Astrocyte (in vitro differentiated cells and primary cell): ENCODE results near the gene RNU5B-1. TPM values are rescaled to one million over a fixed set of nuclear protein-coding genes. Genes with fewer than 3 reads are reported as not detected.

Source experiments
- DNase-seq: peaks from one replicate; pipeline ENCODE4 v3.0.0-alpha.2; 2010; ENCODE audit warnings: low read depth
- FAIRE-seq: peaks from 2 replicates; lab custom pipeline; 2011; peaks lifted over from hg19 to GRCh38; lab: Jason Lieb, UNC
- H2AFZ ChIP-seq: 2 replicates; pipeline ENCODE4 v1.6.0; 2012; ENCODE audit warnings: low read depth, low read length, inconsistent platforms
- H3K27ac ChIP-seq: 2 replicates; pipeline ENCODE4 v1.5.1; 2011; ENCODE audit warnings: low read depth, low read length, inconsistent platforms
- H3K27me3 ChIP-seq: 2 replicates; pipeline ENCODE4 v1.6.0; 2011; ENCODE audit warnings: low read length, inconsistent platforms; ENCODE audit not compliant: insufficient read depth
- H3K36me3 ChIP-seq: 2 replicates; pipeline ENCODE4 v1.5.1; 2011; ENCODE audit warnings: low read length, inconsistent platforms; ENCODE audit not compliant: insufficient read depth
- H3K4me1 ChIP-seq: 2 replicates; pipeline ENCODE4 v1.5.1; 2011; ENCODE audit warnings: low read length, inconsistent platforms; ENCODE audit not compliant: insufficient read depth
- H3K4me2 ChIP-seq: 2 replicates; pipeline ENCODE4 v1.6.0; 2012; ENCODE audit warnings: low read length, inconsistent platforms
- H3K4me3 ChIP-seq: 2 replicates; pipeline ENCODE4 v1.5.1; 2011; ENCODE audit warnings: low read depth, mild to moderate bottlenecking, low read length, inconsistent platforms; ENCODE audit not compliant: insufficient read depth
- H3K79me2 ChIP-seq: 2 replicates; pipeline ENCODE4 v1.6.0; 2012; ENCODE audit warnings: mild to moderate bottlenecking, low read length, inconsistent platforms; ENCODE audit not compliant: insufficient read depth
- H3K9ac ChIP-seq: 2 replicates; pipeline ENCODE4 v1.6.0; 2012; ENCODE audit warnings: mild to moderate bottlenecking, low read length, inconsistent platforms
- H3K9me3 ChIP-seq: 2 replicates; pipeline ENCODE4 v1.5.1; 2012; ENCODE audit warnings: low read depth, mild to moderate bottlenecking, low read length, inconsistent platforms; ENCODE audit not compliant: insufficient read depth
- H4K20me1 ChIP-seq: 2 replicates; pipeline ENCODE4 v1.6.0; 2012; ENCODE audit warnings: low read length, inconsistent platforms; ENCODE audit not compliant: insufficient read depth
- H3K27ac Mint-ChIP-seq: one replicate; pipeline ENCODE4 v1.8.0; 2021; ENCODE audit warnings: mild to moderate bottlenecking, mixed read lengths; ENCODE audit not compliant: unreplicated experiment
- H3K27me3 Mint-ChIP-seq: one replicate; pipeline ENCODE4 v1.8.0; 2021; ENCODE audit warnings: low read depth, mixed read lengths; ENCODE audit not compliant: unreplicated experiment
- H3K36me3 Mint-ChIP-seq: one replicate; pipeline ENCODE4 v1.8.0; 2021; ENCODE audit warnings: low read depth, mixed read lengths; ENCODE audit not compliant: unreplicated experiment
- H3K4me1 Mint-ChIP-seq: one replicate; pipeline ENCODE4 v1.8.0; 2021; ENCODE audit warnings: low read depth, mixed read lengths; ENCODE audit not compliant: unreplicated experiment
- H3K4me3 Mint-ChIP-seq: one replicate; pipeline ENCODE4 v1.8.0; 2021; ENCODE audit warnings: mild to moderate bottlenecking, moderate library complexity, mixed read lengths; ENCODE audit not compliant: unreplicated experiment
- H3K9me3 Mint-ChIP-seq: one replicate; pipeline ENCODE4 v1.8.0; 2021; ENCODE audit warnings: mild to moderate bottlenecking, mixed read lengths; ENCODE audit not compliant: unreplicated experiment
- CTCF ChIP-seq: IDR thresholded peaks from 2 replicates; pipeline ENCODE4 v1.5.1; 2011; ENCODE audit warnings: low read depth, mild to moderate bottlenecking, inconsistent platforms, low read length, moderate library complexity; ENCODE audit not compliant: insufficient read depth
- EZH2 ChIP-seq: IDR thresholded peaks from 2 replicates; pipeline ENCODE4 v1.6.1; 2012; ENCODE audit warnings: mild to moderate bottlenecking, low read length, inconsistent platforms; ENCODE audit not compliant: insufficient read depth
- total RNA-seq: library from RNA; stranded (reverse); gene quantifications from 2 replicates; pipeline ENCODE4 v1.2.1, GENCODE V29; 2021

Gene RNU5B-1
- total RNA-seq, 1 donor from 2014 or later = 11.7 TPM

GRCh38 chr15:65339416-65339815 is 34.9 kb downstream of the RNU5B-1 start:
- Histone ChIP-seq H3K27ac (no peak overlapping the region), H4K20me1 (no peaks in the 10 kb centered on the region), H3K9ac (no peak overlapping the region), H3K27me3 (peaks cover 18% of the 10 kb centered on the region), H3K36me3 (no peaks in the 10 kb centered on the region), H3K4me2 (no peak overlapping the region), H3K9me3 (no peaks in the 10 kb centered on the region), H3K4me3 (no peak overlapping the region), H3K4me1 (no peaks in the 10 kb centered on the region), H3K79me2 (no peaks in the 10 kb centered on the region), H2AFZ (no peak overlapping the region)
- peak overlapping the region; percentile 4 for H3K27ac Mint-ChIP-seq
- peaks cover 19% of the 10 kb centered on the region for H3K27me3 Mint-ChIP-seq
- no peak for TF ChIP-seq EZH2
- TF ChIP-seq CTCF = no peak
- H3K4me1 Mint-ChIP-seq = peaks cover 9% of the 10 kb centered on the region
- FAIRE-seq (no peak), DNase-seq (no peak)
- H3K9me3 Mint-ChIP-seq = no peaks in the 10 kb centered on the region
- no peaks in the 10 kb centered on the region for H3K36me3 Mint-ChIP-seq
- peak overlapping the region; percentile 21 for H3K4me3 Mint-ChIP-seq

- Histone ChIP-seq H3K4me2 (no peak overlapping the region), H2AFZ (no peak overlapping the region), H3K27me3 (peaks cover 17% of the 10 kb centered on the region), H3K36me3 (no peaks in the 10 kb centered on the region), H3K27ac (no peak overlapping the region), H4K20me1 (no peaks in the 10 kb centered on the region), H3K4me3 (no peak overlapping the region), H3K79me2 (no peaks in the 10 kb centered on the region), H3K9ac (no peak overlapping the region), H3K4me1 (no peaks in the 10 kb centered on the region), H3K9me3 (no peaks in the 10 kb centered on the region)
- peak overlapping the region; percentile 4 for H3K27ac Mint-ChIP-seq
- H3K9me3 Mint-ChIP-seq = no peaks in the 10 kb centered on the region
- FAIRE-seq (no peak), DNase-seq (no peak)
- no peak for TF ChIP-seq CTCF
- no peak for TF ChIP-seq EZH2
- H3K4me3 Mint-ChIP-seq = no peak overlapping the region
- peaks cover 19% of the 10 kb centered on the region for H3K27me3 Mint-ChIP-seq
- H3K36me3 Mint-ChIP-seq = no peaks in the 10 kb centered on the region
- H3K4me1 Mint-ChIP-seq = peaks cover 10% of the 10 kb centered on the region
Measured at GRCh38 chr15:65339920-65340319, 35.4 kb downstream of the RNU5B-1 start.

- peaks cover 3% of the 10 kb centered on the region for H3K36me3 Mint-ChIP-seq
- Histone ChIP-seq H4K20me1 (no peaks in the 10 kb centered on the region), H3K4me2 (no peak overlapping the region), H3K4me3 (no peak overlapping the region), H3K4me1 (no peaks in the 10 kb centered on the region), H3K9me3 (no peaks in the 10 kb centered on the region), H3K36me3 (no peaks in the 10 kb centered on the region), H2AFZ (no peak overlapping the region), H3K27ac (no peak overlapping the region), H3K9ac (no peak overlapping the region), H3K79me2 (no peaks in the 10 kb centered on the region), H3K27me3 (peaks cover 2% of the 10 kb centered on the region)
- peaks cover 11% of the 10 kb centered on the region for H3K27me3 Mint-ChIP-seq
- DNase-seq (no peak), FAIRE-seq (no peak)
- no peak overlapping the region for H3K4me3 Mint-ChIP-seq
- TF ChIP-seq EZH2 (no peak), CTCF (no peak)
- H3K9me3 Mint-ChIP-seq = no peaks in the 10 kb centered on the region
- H3K27ac Mint-ChIP-seq = no peak overlapping the region
- H3K4me1 Mint-ChIP-seq = peaks cover 11% of the 10 kb centered on the region
Measured at GRCh38 chr15:65342493-65342892, 38.0 kb downstream of the RNU5B-1 start.
